Gastroesophageal sphincter (tissue), 4 donors: Measurements from ENCODE around the gene TIGAR. TPM values are rescaled to one million over a fixed set of nuclear protein-coding genes. Genes with fewer than 3 reads are reported as not detected.

Source experiments
- ATAC-seq: fragments of 150-250 bp; one replicate; pipeline ENCODE4 v1.9.1; 2016; ENCODE audit warnings: mild to moderate bottlenecking, moderate library complexity
- H3K27ac ChIP-seq, 4 donors: fragments of 200-600 bp; sonication (generic) in 3 of 4; 1 replicate in 3 of 4; 2 replicates in 1 of 4; pipeline ENCODE4 v1.5.1; 2016 to 2019
- H3K27me3 ChIP-seq: fragments of 200-600 bp; sonication (generic); one replicate; pipeline ENCODE4 v1.5.1; 2019
- H3K36me3 ChIP-seq, 2 donors: fragments of 200-600 bp; sonication (generic); one replicate each; pipeline ENCODE4 v1.5.1; 2019; ENCODE audit warnings: control low read depth in 1 of 2
- H3K4me1 ChIP-seq, 3 donors: fragments of 200-600 bp; sonication (generic); 1 replicate in 2 of 3; 2 replicates in 1 of 3; pipeline ENCODE4 v1.5.1; 2016 to 2019; ENCODE audit warnings: control low read depth in 2 of 3
- H3K4me3 ChIP-seq, 2 donors: fragments of 200-600 bp; sonication (generic); one replicate each; pipeline ENCODE4 v1.5.1; 2019; ENCODE audit warnings: mild to moderate bottlenecking in 1 of 2, moderate library complexity in 1 of 2
- H3K9me3 ChIP-seq, 3 donors: fragments of 200-600 bp; sonication (generic); one replicate each; pipeline ENCODE4 v1.5.1; 2017 to 2019; ENCODE audit warnings: control low read depth in 2 of 3
- CTCF ChIP-seq, 4 experiments: fragments of 200-600 bp in 2 of 4; fragments of 450-650 bp in 2 of 4; sonication (generic) in 1 of 4; IDR thresholded peaks; one replicate each; pipeline ENCODE4 v1.5.1; 2017 to 2019; ENCODE audit warnings: antibody characterized with exemption in 4 of 4, mild to moderate bottlenecking in 2 of 4, moderate library complexity in 2 of 4
- EP300 ChIP-seq: sonication (generic); formaldehyde crosslinking; IDR thresholded peaks from one replicate; pipeline ENCODE4 v1.6.1; 2017; ENCODE audit warnings: antibody characterized with exemption, mild to moderate bottlenecking
- POLR2A ChIP-seq, 2 donors: fragments of 450-650 bp; IDR thresholded peaks; one replicate each; pipeline ENCODE4 v1.6.1; 2017; ENCODE audit warnings: antibody characterized with exemption in 2 of 2, mild to moderate bottlenecking in 2 of 2, moderate library complexity in 1 of 2
- POLR2AphosphoS5 ChIP-seq: sonication (generic); formaldehyde crosslinking; IDR thresholded peaks from one replicate; pipeline ENCODE4 v1.6.1; 2017; ENCODE audit warnings: antibody characterized with exemption
- WGBS, 2 donors: methylation state at CpG; one replicate each; pipeline ENCODE4 v1.1.5; 2018; ENCODE audit warnings: low coverage in 1 of 2; 5-methylcytosine and 5-hydroxymethylcytosine counted together
- total RNA-seq, 4 donors: library from RNA; depleted of rRNA; stranded (reverse); fragments of >200 nt; gene quantifications; one replicate each; pipeline ENCODE4 v1.1.0, GENCODE V29; 2016

The TIGAR gene
- total RNA-seq, 4 donors from 2014 or later, result 4.6 to 10.5 (median 8.5) TPM

GRCh38 chr12:4325966-4326365, 5.0 kb downstream of the TIGAR start:
- ATAC-seq, result no peak
- 17 to 40% methylated on average over 3 of the region's 3 CpGs for WGBS, 2 donors
- no peak overlapping the region for H3K4me3 ChIP-seq
- H3K4me1 ChIP-seq, result peaks cover 0 to 73% (median 8%) of the 10 kb centered on the region in 3 donors
- no peaks in the 10 kb centered on the region for H3K9me3 ChIP-seq
- no peaks in the 10 kb centered on the region for H3K36me3 ChIP-seq
- TF ChIP-seq POLR2A (IDR thresholded peaks at IDR 0.05) (no peak), EP300 (no peak), POLR2AphosphoS5 (peak; percentile 17), CTCF (IDR thresholded peaks at IDR 0.05) (no peak)
- peak overlapping the region in 3 of 4 donors; percentile 27 to 72 (median 61) for H3K27ac ChIP-seq
- H3K27me3 ChIP-seq, result no peaks in the 10 kb centered on the region

- peak overlapping the region; percentile 49 to 72 (median 55) for H3K27ac ChIP-seq
- no peaks in the 10 kb centered on the region for H3K36me3 ChIP-seq
- H3K4me1 ChIP-seq, result peaks cover 0 to 76% (median under 1%) of the 10 kb centered on the region in 3 donors
- ATAC-seq, result no peak
- 100% methylated on average over 1 of the region's 2 CpGs; no CpG with 5 or more reads in 1 of the 2 donors for WGBS, 2 donors
- TF ChIP-seq CTCF (IDR thresholded peaks at IDR 0.05) (no peak), EP300 (no peak), POLR2AphosphoS5 (no peak), POLR2A (IDR thresholded peaks at IDR 0.05) (no peak)
- no peak overlapping the region for H3K4me3 ChIP-seq
- no peaks in the 10 kb centered on the region for H3K9me3 ChIP-seq
- H3K27me3 ChIP-seq, result no peaks in the 10 kb centered on the region
Measured at GRCh38 chr12:4327293-4327692, 6.3 kb downstream of the TIGAR start.

GRCh38 chr12:4330203-4330602, 9.2 kb downstream of the TIGAR start:
- Histone ChIP-seq H3K27ac (peak overlapping the region in 1 of 4 donors; percentile 36), H3K9me3 (no peaks in the 10 kb centered on the region), H3K4me1 (peaks cover 0 to 60% (median 0%) of the 10 kb centered on the region in 3 donors), H3K4me3 (no peak overlapping the region), H3K27me3 (no peaks in the 10 kb centered on the region), H3K36me3 (peaks cover 0 to 18% of the 10 kb centered on the region in 2 donors)
- TF ChIP-seq EP300 (no peak), POLR2AphosphoS5 (no peak), POLR2A (IDR thresholded peaks at IDR 0.05) (no peak), CTCF (IDR thresholded peaks at IDR 0.05) (no peak)
- ATAC-seq, result no peak
- WGBS, 2 donors, result 94 to 96% methylated on average over 3 of the region's 3 CpGs

GRCh38 chr12:4331221-4331620, 10.2 kb downstream of the TIGAR start:
- no peak for ATAC-seq
- Histone ChIP-seq H3K27me3 (no peaks in the 10 kb centered on the region), H3K4me1 (peaks cover 0 to 55% (median 0%) of the 10 kb centered on the region in 3 donors), H3K9me3 (no peaks in the 10 kb centered on the region), H3K27ac (peak overlapping the region in 1 of 4 donors; percentile 36), H3K36me3 (peaks cover 0 to 27% of the 10 kb centered on the region in 2 donors), H3K4me3 (no peak overlapping the region)
- TF ChIP-seq EP300, result no peak
- TF ChIP-seq CTCF (IDR thresholded peaks at IDR 0.05), result no peak
- TF ChIP-seq POLR2A (IDR thresholded peaks at IDR 0.05), result no peak
- TF ChIP-seq POLR2AphosphoS5, result no peak
- WGBS, 2 donors, result 60 to 63% methylated on average over 1 of the region's 1 CpG

GRCh38 chr12:4331842-4332241, 10.8 kb downstream of the TIGAR start:
- Histone ChIP-seq H3K27me3 (no peaks in the 10 kb centered on the region), H3K27ac (no peak overlapping the region), H3K36me3 (peaks cover 0 to 28% of the 10 kb centered on the region in 2 donors), H3K9me3 (no peaks in the 10 kb centered on the region), H3K4me3 (no peak overlapping the region), H3K4me1 (peaks cover 0 to 48% (median 0%) of the 10 kb centered on the region in 3 donors)
- ATAC-seq, result no peak
- WGBS, 2 donors, result 43 to 46% methylated on average over 4 of the region's 4 CpGs
- TF ChIP-seq EP300 (no peak), CTCF (IDR thresholded peaks at IDR 0.05) (no peak), POLR2AphosphoS5 (no peak), POLR2A (IDR thresholded peaks at IDR 0.05) (no peak)
